Lung (tissue), 12 donors: Measurements from ENCODE around the gene ANKRD11. TPM values are rescaled to one million over a fixed set of nuclear protein-coding genes. Genes with fewer than 3 reads are reported as not detected.

ENCODE experiments used
- ATAC-seq: fragments of 200-7000 bp; cut with Tn5 transposase; one replicate; pipeline ENCODE4 v1.9.1; 2020; ENCODE audit warnings: moderate number of reproducible peaks; ENCODE audit not compliant: insufficient read depth, low FRiP score
- DNase-seq, 3 donors: peaks; one replicate each; pipeline ENCODE4 v3.0.0-alpha.2; 2013 to 2017
- H3K27ac ChIP-seq, 2 donors: one replicate each; pipeline ENCODE4 v1.5.1; 2013; ENCODE audit warnings: mild to moderate bottlenecking in 2 of 2, moderate library complexity in 2 of 2, control low read depth in 1 of 2, inconsistent platforms in 1 of 2, low read depth in 1 of 2, low read length in 1 of 2
- H3K27me3 ChIP-seq, 3 donors: one replicate each; pipeline ENCODE4 v1.5.1; 2013; ENCODE audit warnings: low read length in 2 of 3; ENCODE audit not compliant: control insufficient read depth in 3 of 3, insufficient read depth in 3 of 3
- H3K36me3 ChIP-seq, 4 donors: one replicate each; pipeline ENCODE4 v1.5.1; 2013; ENCODE audit warnings: low read length in 4 of 4, mild to moderate bottlenecking in 1 of 4, moderate library complexity in 1 of 4; ENCODE audit not compliant: control insufficient read depth in 4 of 4, insufficient read depth in 4 of 4
- H3K4me1 ChIP-seq, 5 donors: one replicate each; pipeline ENCODE4 v1.5.1; 2013; ENCODE audit warnings: low read length in 5 of 5, mild to moderate bottlenecking in 2 of 5, moderate library complexity in 1 of 5; ENCODE audit not compliant: control insufficient read depth in 5 of 5, insufficient read depth in 5 of 5
- H3K4me3 ChIP-seq: one replicate; pipeline ENCODE4 v1.5.1; 2013; ENCODE audit warnings: mild to moderate bottlenecking, control low read depth, moderate library complexity
- H3K9ac ChIP-seq, 2 donors: one replicate each; pipeline ENCODE4 v1.5.1; 2013; ENCODE audit warnings: low read length in 2 of 2, control low read depth in 1 of 2; ENCODE audit not compliant: insufficient read depth in 1 of 2
- H3K9me3 ChIP-seq, 4 donors: one replicate each; pipeline ENCODE4 v1.5.1; 2013; ENCODE audit warnings: low read length in 3 of 4, mild to moderate bottlenecking in 1 of 4, moderate library complexity in 1 of 4; ENCODE audit not compliant: control insufficient read depth in 4 of 4, insufficient read depth in 3 of 4
- CTCF ChIP-seq: IDR thresholded peaks from 2 replicates; pipeline ENCODE4 v1.5.1; 2012; ENCODE audit warnings: mild to moderate bottlenecking; ENCODE audit errors: control extremely low read depth, extremely low read depth
- WGBS, 2 donors: extraction: QIAGEN DNeasy Blood & Tissue Kit; methylation state at CpG; one replicate each; pipeline ENCODE4 v1.1.7; 2013; 5-methylcytosine and 5-hydroxymethylcytosine counted together
- polyA plus RNA-seq, 2 donors: library from polyadenylated mRNA; stranded (reverse); fragments of 200-250 nt; gene quantifications; one replicate each; pipeline ENCODE4 v1.2.1, GENCODE V29; 2013
- total RNA-seq, 2 donors: library from RNA; depleted of rRNA in 1 of 2; stranded (reverse); fragments of >200 nt in 1 of 2; gene quantifications; one replicate each; pipeline ENCODE4 v1.2.1, GENCODE V29; 2014 to 2021
- donor health status: control.
- donor health status: control.
- donor health status: Bipolar disorder and iron deficiency.
- donor health status: healthy.
- donor health status: DM: yes; HTN: yes; CAD: no.

Gene ANKRD11
- total and polyA plus RNA-seq, 4 donors: 58.5 to 162 (median 89.5) TPM

- TF ChIP-seq CTCF: no peak
- 92 to 93% methylated on average over 37 of the region's 37 CpGs for WGBS, 2 donors
Measured at GRCh38 chr16:89366561-89367537, 123.5 kb downstream of the ANKRD11 start.

GRCh38 chr16:89365996-89366395, 124.4 kb downstream of the ANKRD11 start:
- no peak overlapping the region for H3K27ac ChIP-seq
- peaks cover 0 to 4% (median 1%) of the 10 kb centered on the region in 4 donors for H3K36me3 ChIP-seq
- TF ChIP-seq CTCF: no peak
- H3K4me1 ChIP-seq: peaks cover 6 to 50% (median 24%) of the 10 kb centered on the region in 5 donors
- H3K9me3 ChIP-seq: no peaks in the 10 kb centered on the region
- H3K9ac ChIP-seq: no peak overlapping the region
- no peaks in the 10 kb centered on the region for H3K27me3 ChIP-seq
- DNase-seq (no peak), ATAC-seq (no peak)
- WGBS, 2 donors: 98 to 100% methylated on average over 5 of the region's 5 CpGs
- H3K4me3 ChIP-seq: no peak overlapping the region

More at GRCh38 chr16:89366561-89367537, 123.5 kb downstream of the ANKRD11 start:
- H3K9ac ChIP-seq: no peak overlapping the region
- no peaks in the 10 kb centered on the region for H3K27me3 ChIP-seq
- H3K36me3 ChIP-seq: peaks cover 0 to 6% (median 2%) of the 10 kb centered on the region in 4 donors
- peaks cover 6 to 46% (median 16%) of the 10 kb centered on the region in 5 donors for H3K4me1 ChIP-seq
- DNase-seq: no peak
- H3K9me3 ChIP-seq: no peaks in the 10 kb centered on the region
- H3K27ac ChIP-seq: no peak overlapping the region
- H3K4me3 ChIP-seq: no peak overlapping the region
- no peak for ATAC-seq

GRCh38 chr16:89365044-89365467, 125.3 kb downstream of the ANKRD11 start:
- H3K9me3 ChIP-seq: no peaks in the 10 kb centered on the region
- DNase-seq (no peak), ATAC-seq (no peak)
- no peak for TF ChIP-seq CTCF
- no peak overlapping the region for H3K27ac ChIP-seq
- 23 to 60% methylated on average over 2 of the region's 2 CpGs for WGBS, 2 donors
- H3K27me3 ChIP-seq: no peaks in the 10 kb centered on the region
- peaks cover 10 to 52% (median 27%) of the 10 kb centered on the region in 5 donors for H3K4me1 ChIP-seq
- no peak overlapping the region for H3K9ac ChIP-seq
- H3K4me3 ChIP-seq: no peak overlapping the region
- peaks cover 0 to 6% (median under 1%) of the 10 kb centered on the region in 4 donors for H3K36me3 ChIP-seq
